ENCODE results near the gene MAP4K2. TPM values are rescaled to one million over a fixed set of nuclear protein-coding genes. Genes with fewer than 3 reads are reported as not detected.

MAP4K2 gene
- total RNA-seq, 1 experiment from 2014 or later: 16.8 TPM

- no peak for TF ChIP-seq CTCF (IDR thresholded peaks at IDR 0.05; ENCODE audit: insufficient read depth in 1 of 2, low read depth in 1 of 2, low read length in 1 of 2, severe bottlenecking in 1 of 2, unreplicated experiment in 1 of 2)
- no peak overlapping the region for H3K4me3 Mint-ChIP-seq (ENCODE audit: unreplicated experiment)
- H3K36me3 ChIP-seq (ENCODE audit: control insufficient read depth, insufficient read depth, low read length): peaks cover 9% of the 10 kb centered on the region
- intact Hi-C loops (cut with micrococcal nuclease; ENCODE audit: unreplicated experiment): no loop called here
- H3K27me3 Mint-ChIP-seq (ENCODE audit: insufficient read depth, unreplicated experiment): no peaks in the 10 kb centered on the region
- H3K4me1 Mint-ChIP-seq (ENCODE audit: low read depth, unreplicated experiment): peaks cover 11% of the 10 kb centered on the region
- no peak for DNase-seq
- no peak overlapping the region for H3K4me3 ChIP-seq (ENCODE audit: low read depth, low read length)
- BruUV-seq (replicated peaks): no TSS peak
- H3K4me1 ChIP-seq: peaks cover 20% of the 10 kb centered on the region
- CTCF ChIA-PET: no interaction called here
- no peak overlapping the region for H3K27ac Mint-ChIP-seq (ENCODE audit: unreplicated experiment)
- no peaks in the 10 kb centered on the region for H3K9me3 Mint-ChIP-seq (ENCODE audit: unreplicated experiment)
- H3K36me3 Mint-ChIP-seq (ENCODE audit: insufficient read depth, unreplicated experiment): peaks cover 23% of the 10 kb centered on the region
- POLR2A ChIA-PET: no interaction called here
- H3K9me3 ChIP-seq: no peaks in the 10 kb centered on the region
- no peaks in the 10 kb centered on the region for H3K27me3 ChIP-seq (replicated peaks; ENCODE audit: control insufficient read depth, insufficient read depth, low read length)
These were observed 35.8 kb upstream of the MAP4K2 start for GRCh38 chr11:64838600-64839334.

GRCh38 chr11:64837887-64838351, 34.9 kb upstream of the MAP4K2 start:
- no peaks in the 10 kb centered on the region for H3K27me3 ChIP-seq (replicated peaks; ENCODE audit: control insufficient read depth, insufficient read depth, low read length)
- ChIA-PET POLR2A (no interaction called here), CTCF (no interaction called here)
- no peak overlapping the region for H3K4me3 ChIP-seq (ENCODE audit: low read depth, low read length)
- Mint-ChIP-seq H3K27ac (ENCODE audit: unreplicated experiment) (no peak overlapping the region), H3K27me3 (ENCODE audit: insufficient read depth, unreplicated experiment) (no peaks in the 10 kb centered on the region), H3K9me3 (ENCODE audit: unreplicated experiment) (no peaks in the 10 kb centered on the region), H3K4me3 (ENCODE audit: unreplicated experiment) (no peak overlapping the region), H3K36me3 (ENCODE audit: insufficient read depth, unreplicated experiment) (peaks cover 23% of the 10 kb centered on the region), H3K4me1 (ENCODE audit: low read depth, unreplicated experiment) (peaks cover 3% of the 10 kb centered on the region)
- no TSS peak for BruUV-seq (replicated peaks)
- H3K36me3 ChIP-seq (ENCODE audit: control insufficient read depth, insufficient read depth, low read length): peaks cover 11% of the 10 kb centered on the region
- no peak for DNase-seq
- H3K9me3 ChIP-seq: no peaks in the 10 kb centered on the region
- no peak for TF ChIP-seq CTCF (IDR thresholded peaks at IDR 0.05; ENCODE audit: insufficient read depth in 1 of 2, low read depth in 1 of 2, low read length in 1 of 2, severe bottlenecking in 1 of 2, unreplicated experiment in 1 of 2)
- intact Hi-C loops (cut with micrococcal nuclease; ENCODE audit: unreplicated experiment): no loop called here
- H3K4me1 ChIP-seq: peaks cover 15% of the 10 kb centered on the region

DNA sequence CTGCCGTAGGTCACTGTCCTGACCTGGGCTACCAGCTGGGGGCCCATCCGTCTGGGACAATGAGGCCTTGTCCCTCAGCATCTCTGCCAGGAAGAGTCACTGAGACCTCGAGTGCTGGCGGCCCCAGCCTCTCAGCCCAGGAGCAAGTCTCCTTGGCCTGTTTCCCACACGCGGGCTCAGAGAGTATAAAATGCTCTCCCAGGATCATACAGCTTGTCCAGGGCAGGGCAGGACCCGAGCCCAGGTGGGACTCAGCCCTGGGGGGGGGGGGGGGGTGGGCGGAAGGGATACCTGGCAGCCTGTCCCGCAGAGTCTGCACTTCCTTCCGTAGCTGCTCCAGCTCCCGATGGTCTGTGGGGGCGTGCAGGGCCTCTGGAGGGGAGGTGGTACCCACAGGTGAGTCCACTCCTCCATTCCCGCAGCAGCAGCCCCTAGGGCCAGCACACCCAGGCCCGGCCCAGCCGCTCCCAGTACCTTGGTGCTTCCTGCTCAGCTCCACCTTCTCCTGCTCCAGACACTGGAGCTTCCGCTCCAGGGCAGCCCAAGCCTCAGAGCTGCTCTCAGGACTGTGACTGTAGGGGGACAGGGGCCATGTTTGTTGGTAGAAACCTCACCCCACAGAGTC, 33.5 kb upstream of the MAP4K2 start:
- no TSS peak for BruUV-seq (replicated peaks)
- Mint-ChIP-seq H3K4me1 (ENCODE audit: low read depth, unreplicated experiment) (no peaks in the 10 kb centered on the region), H3K27ac (ENCODE audit: unreplicated experiment) (no peak overlapping the region), H3K36me3 (ENCODE audit: insufficient read depth, unreplicated experiment) (peaks cover 14% of the 10 kb centered on the region), H3K9me3 (ENCODE audit: unreplicated experiment) (no peaks in the 10 kb centered on the region), H3K27me3 (ENCODE audit: insufficient read depth, unreplicated experiment) (no peaks in the 10 kb centered on the region), H3K4me3 (ENCODE audit: unreplicated experiment) (no peak overlapping the region)
- Histone ChIP-seq H3K4me3 (ENCODE audit: low read depth, low read length) (no peak overlapping the region), H3K27me3 (replicated peaks; ENCODE audit: control insufficient read depth, insufficient read depth, low read length) (no peaks in the 10 kb centered on the region), H3K4me1 (peaks cover 1% of the 10 kb centered on the region), H3K36me3 (ENCODE audit: control insufficient read depth, insufficient read depth, low read length) (peaks cover 11% of the 10 kb centered on the region), H3K9me3 (no peaks in the 10 kb centered on the region)
- intact Hi-C loops (cut with micrococcal nuclease; ENCODE audit: unreplicated experiment): no loop called here
- no peak for TF ChIP-seq CTCF (IDR thresholded peaks at IDR 0.05; ENCODE audit: insufficient read depth in 1 of 2, low read depth in 1 of 2, low read length in 1 of 2, severe bottlenecking in 1 of 2, unreplicated experiment in 1 of 2)
- POLR2A ChIA-PET: no interaction called here
- DNase-seq: no peak
- CTCF ChIA-PET: interaction anchor here (0.6 kb wide), 1 partner anchor 23 kb away, joined by 4 read pairs; no protein-coding TSS in a partner anchor
